WTC11 (cell line): Measurements from ENCODE around the gene ZBTB8B. TPM values are rescaled to one million over a fixed set of nuclear protein-coding genes. Genes with fewer than 3 reads are reported as not detected.

Source experiments
- ATAC-seq: fragments of 200-7000 bp; cut with Tn5 transposase; 2 replicates; pipeline ENCODE4 v1.10.0; 2021; ENCODE audit warnings: mild to moderate bottlenecking, moderate library complexity
- CTCF ChIA-PET: fragments of 300-600 bp; sonication (Branson Sonifier 250); formaldehyde crosslinking; loops from one replicate; lab custom pipeline; 2021; ENCODE audit warnings: antibody characterized with exemption; lab: Charles Lee
- POLR2A ChIA-PET: fragments of 350-600 bp; sonication (Branson Sonifier 250); formaldehyde crosslinking; loops from one replicate; lab custom pipeline; 2021; ENCODE audit warnings: antibody characterized with exemption; lab: Charles Lee
- DNase-seq: peaks from one replicate; pipeline ENCODE4 v3.0.0; 2021; ENCODE audit warnings: low spot score
- H3K27ac Mint-ChIP-seq: 2 replicates; pipeline ENCODE4 v1.8.0; 2021; ENCODE audit warnings: mixed read lengths
- H3K27me3 Mint-ChIP-seq: 2 replicates; pipeline ENCODE4 v1.8.0; 2021; ENCODE audit warnings: low read depth, mild to moderate bottlenecking, moderate library complexity, mixed read lengths
- H3K36me3 Mint-ChIP-seq: 2 replicates; pipeline ENCODE4 v1.8.0; 2021; ENCODE audit warnings: mixed read lengths
- H3K4me1 Mint-ChIP-seq: 2 replicates; pipeline ENCODE4 v1.8.0; 2022; ENCODE audit warnings: mixed read lengths
- H3K4me3 Mint-ChIP-seq: 2 replicates; pipeline ENCODE4 v1.8.0; 2021; ENCODE audit warnings: mild to moderate bottlenecking, moderate library complexity, mixed read lengths
- H3K9me3 Mint-ChIP-seq: 2 replicates; pipeline ENCODE4 v1.8.0; 2021; ENCODE audit warnings: mixed read lengths
- ATF1 ChIP-seq: sonication (generic); formaldehyde crosslinking; IDR thresholded peaks from 2 replicates; pipeline ENCODE4 v1.8.1; 2023; ENCODE audit warnings: mild to moderate bottlenecking, moderate library complexity, missing genetic modification reagents
- FOXJ3 ChIP-seq: sonication (generic); formaldehyde crosslinking; IDR thresholded peaks from 2 replicates; pipeline ENCODE4 v1.9.0; 2021; ENCODE audit warnings: missing genetic modification reagents, mild to moderate bottlenecking, borderline replicate concordance
- JUN ChIP-seq: sonication (generic); formaldehyde crosslinking; IDR thresholded peaks from 2 replicates; pipeline ENCODE4 v1.8.0; 2023; ENCODE audit warnings: mild to moderate bottlenecking, missing genetic modification reagents
- KAT7 ChIP-seq: sonication (generic); formaldehyde crosslinking; IDR thresholded peaks from 2 replicates; pipeline ENCODE4 v1.8.1; 2023; ENCODE audit warnings: missing genetic modification reagents, mild to moderate bottlenecking, borderline replicate concordance
- RORB ChIP-seq: fragments of 250-450 bp; sonication (Bioruptor Pico); IDR thresholded peaks from 2 replicates; pipeline ENCODE4 v1.9.0; 2021; ENCODE audit warnings: mild to moderate bottlenecking
- SMAD3 ChIP-seq: sonication (generic); formaldehyde crosslinking; IDR thresholded peaks from 2 replicates; pipeline ENCODE4 v1.8.0; 2022; ENCODE audit warnings: missing genetic modification reagents, mild to moderate bottlenecking, borderline replicate concordance
- TCF7 ChIP-seq: sonication (generic); formaldehyde crosslinking; IDR thresholded peaks from 2 replicates; pipeline ENCODE4 v1.8.0; 2022; ENCODE audit warnings: mild to moderate bottlenecking, low read depth, missing genetic modification reagents, moderate library complexity
- TP53 ChIP-seq: sonication (generic); formaldehyde crosslinking; IDR thresholded peaks from 2 replicates; pipeline ENCODE4 v1.8.1; 2023; ENCODE audit warnings: mild to moderate bottlenecking, missing genetic modification reagents
- ZNF138 ChIP-seq: sonication (generic); formaldehyde crosslinking; conservative IDR thresholded peaks from 2 replicates; pipeline ENCODE4 v1.8.1; 2022; ENCODE audit warnings: mild to moderate bottlenecking, moderate library complexity, missing genetic modification reagents
- ZNF263 ChIP-seq: sonication (generic); formaldehyde crosslinking; IDR thresholded peaks from 2 replicates; pipeline ENCODE4 v1.8.1; 2022; ENCODE audit warnings: low read depth, mild to moderate bottlenecking, moderate library complexity, missing genetic modification reagents
- ZNF423 ChIP-seq: fragments of 250-450 bp; sonication (Bioruptor Pico); IDR thresholded peaks from 2 replicates; pipeline ENCODE4 v2.1.2; 2022; ENCODE audit warnings: mild to moderate bottlenecking, moderate library complexity
- total RNA-seq: library from RNA; stranded (reverse); gene quantifications from 3 replicates; pipeline ENCODE4 v1.2.3, GENCODE V29; 2021
- TF ChIP-seq, protein P1 (sequence below): sonication (generic); formaldehyde crosslinking; IDR thresholded peaks from 2 replicates; pipeline ENCODE4 v1.8.1; 2023; ENCODE audit warnings: mild to moderate bottlenecking, missing genetic modification reagents, borderline replicate concordance
- TF ChIP-seq, protein P2 (sequence below): sonication (generic); formaldehyde crosslinking; IDR thresholded peaks from 2 replicates; pipeline ENCODE4 v1.8.1; 2023; ENCODE audit warnings: mild to moderate bottlenecking, missing genetic modification reagents
- TF ChIP-seq, protein P3 (sequence below): fragments of 250-450 bp; sonication (Bioruptor Pico); IDR thresholded peaks from 2 replicates; pipeline ENCODE4 v1.9.0; 2021; ENCODE audit warnings: mild to moderate bottlenecking, borderline replicate concordance
- TF ChIP-seq, protein P4 (sequence below): sonication (generic); formaldehyde crosslinking; IDR thresholded peaks from 2 replicates; pipeline ENCODE4 v1.8.1; 2023; ENCODE audit warnings: mild to moderate bottlenecking, missing genetic modification reagents, moderate library complexity
- TF ChIP-seq, protein P5 (sequence below): sonication (generic); formaldehyde crosslinking; IDR thresholded peaks from 2 replicates; pipeline ENCODE4 v1.8.0; 2022; ENCODE audit warnings: mild to moderate bottlenecking, missing genetic modification reagents

ZBTB8B gene
- total RNA-seq, 1 experiment from 2014 or later: 2.7 TPM

DNA sequence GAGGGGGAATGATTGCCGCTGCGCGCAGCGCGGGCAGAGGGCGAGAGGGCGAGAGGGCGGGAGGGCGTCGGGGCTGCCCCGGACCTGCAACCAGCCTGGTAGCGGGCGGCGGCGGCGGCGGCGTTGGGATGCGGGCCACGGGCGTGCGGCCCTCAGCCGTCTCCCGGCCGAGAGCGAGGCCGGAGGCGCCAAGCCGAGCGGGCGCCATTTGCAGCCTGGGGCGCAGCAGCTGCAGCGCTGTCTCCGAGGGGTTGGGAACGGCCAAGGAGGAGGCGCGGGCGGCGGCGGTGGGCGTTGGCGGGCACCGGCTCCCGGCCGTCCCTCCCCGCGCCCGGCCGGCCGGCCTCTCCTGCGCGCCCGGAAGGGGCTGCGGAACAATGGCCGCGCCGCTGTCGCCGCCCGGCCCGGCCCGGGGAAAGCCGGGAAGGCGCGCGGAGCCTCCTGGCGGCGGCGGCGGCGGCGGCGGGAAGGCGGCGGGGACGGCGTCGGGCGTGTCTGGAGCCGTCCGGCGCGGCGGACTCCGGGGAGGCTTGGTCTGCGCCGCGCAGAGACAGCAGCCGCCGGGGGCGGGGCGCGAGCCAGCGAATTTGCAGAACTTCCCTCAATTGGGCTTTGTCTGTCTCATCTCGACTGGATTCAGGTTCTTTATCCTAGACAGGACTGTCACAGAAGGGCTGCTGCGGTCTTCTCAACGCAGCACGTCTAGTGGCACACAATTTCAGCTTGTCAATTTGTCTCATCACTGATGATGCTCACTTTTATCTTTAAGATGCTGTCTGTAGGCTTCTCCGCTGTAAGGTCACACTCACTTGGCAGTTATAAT lies 35.7 kb downstream of the ZBTB8B start (continued):
- TF ChIP-seq, protein P1, sequence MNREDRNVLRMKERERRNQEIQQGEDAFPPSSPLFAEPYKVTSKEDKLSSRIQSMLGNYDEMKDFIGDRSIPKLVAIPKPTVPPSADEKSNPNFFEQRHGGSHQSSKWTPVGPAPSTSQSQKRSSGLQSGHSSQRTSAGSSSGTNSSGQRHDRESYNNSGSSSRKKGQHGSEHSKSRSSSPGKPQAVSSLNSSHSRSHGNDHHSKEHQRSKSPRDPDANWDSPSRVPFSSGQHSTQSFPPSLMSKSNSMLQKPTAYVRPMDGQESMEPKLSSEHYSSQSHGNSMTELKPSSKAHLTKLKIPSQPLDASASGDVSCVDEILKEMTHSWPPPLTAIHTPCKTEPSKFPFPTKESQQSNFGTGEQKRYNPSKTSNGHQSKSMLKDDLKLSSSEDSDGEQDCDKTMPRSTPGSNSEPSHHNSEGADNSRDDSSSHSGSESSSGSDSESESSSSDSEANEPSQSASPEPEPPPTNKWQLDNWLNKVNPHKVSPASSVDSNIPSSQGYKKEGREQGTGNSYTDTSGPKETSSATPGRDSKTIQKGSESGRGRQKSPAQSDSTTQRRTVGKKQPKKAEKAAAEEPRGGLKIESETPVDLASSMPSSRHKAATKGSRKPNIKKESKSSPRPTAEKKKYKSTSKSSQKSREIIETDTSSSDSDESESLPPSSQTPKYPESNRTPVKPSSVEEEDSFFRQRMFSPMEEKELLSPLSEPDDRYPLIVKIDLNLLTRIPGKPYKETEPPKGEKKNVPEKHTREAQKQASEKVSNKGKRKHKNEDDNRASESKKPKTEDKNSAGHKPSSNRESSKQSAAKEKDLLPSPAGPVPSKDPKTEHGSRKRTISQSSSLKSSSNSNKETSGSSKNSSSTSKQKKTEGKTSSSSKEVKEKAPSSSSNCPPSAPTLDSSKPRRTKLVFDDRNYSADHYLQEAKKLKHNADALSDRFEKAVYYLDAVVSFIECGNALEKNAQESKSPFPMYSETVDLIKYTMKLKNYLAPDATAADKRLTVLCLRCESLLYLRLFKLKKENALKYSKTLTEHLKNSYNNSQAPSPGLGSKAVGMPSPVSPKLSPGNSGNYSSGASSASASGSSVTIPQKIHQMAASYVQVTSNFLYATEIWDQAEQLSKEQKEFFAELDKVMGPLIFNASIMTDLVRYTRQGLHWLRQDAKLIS: no peak
- TF ChIP-seq TCF7 (CRISPR knock-in tag): no peak

DNA sequence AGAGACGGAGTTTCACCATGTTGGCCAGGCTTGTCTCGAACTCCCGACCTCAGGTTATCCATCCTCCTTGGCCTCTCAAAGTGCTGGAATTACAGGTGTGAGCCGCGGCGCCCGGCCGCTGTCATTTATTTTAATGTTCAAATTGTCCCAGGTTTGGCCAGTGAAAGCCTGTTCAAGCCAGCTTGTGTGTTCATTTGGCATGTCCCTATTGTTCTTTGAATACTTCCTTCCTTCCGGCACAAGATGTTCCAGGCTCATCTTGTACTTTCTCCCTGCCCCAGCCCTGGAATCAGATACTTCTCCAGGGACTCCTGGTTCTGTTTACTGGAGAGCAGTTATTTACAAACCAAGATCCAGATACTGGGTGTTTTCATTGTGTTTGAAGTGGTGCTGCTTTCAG lies 37.0 kb downstream of the ZBTB8B start:
- peaks cover 4% of the 10 kb centered on the region for H3K9me3 Mint-ChIP-seq
- POLR2A ChIA-PET: no interaction called here
- TF ChIP-seq ATF1: no peak
- TF ChIP-seq, all 79 proteins: peak for 0
- H3K27ac Mint-ChIP-seq: no peak overlapping the region
- peaks cover 12% of the 10 kb centered on the region for H3K4me1 Mint-ChIP-seq
- ATAC-seq (no peak), DNase-seq (no peak)
- H3K36me3 Mint-ChIP-seq: no peaks in the 10 kb centered on the region
- CTCF ChIA-PET: interaction anchor here (1.6 kb wide), 1 partner anchor 19 kb away, joined by 7 read pairs; no protein-coding TSS in a partner anchor
- H3K4me3 Mint-ChIP-seq: peak overlapping the region; percentile 43
- no peaks in the 10 kb centered on the region for H3K27me3 Mint-ChIP-seq

DNA sequence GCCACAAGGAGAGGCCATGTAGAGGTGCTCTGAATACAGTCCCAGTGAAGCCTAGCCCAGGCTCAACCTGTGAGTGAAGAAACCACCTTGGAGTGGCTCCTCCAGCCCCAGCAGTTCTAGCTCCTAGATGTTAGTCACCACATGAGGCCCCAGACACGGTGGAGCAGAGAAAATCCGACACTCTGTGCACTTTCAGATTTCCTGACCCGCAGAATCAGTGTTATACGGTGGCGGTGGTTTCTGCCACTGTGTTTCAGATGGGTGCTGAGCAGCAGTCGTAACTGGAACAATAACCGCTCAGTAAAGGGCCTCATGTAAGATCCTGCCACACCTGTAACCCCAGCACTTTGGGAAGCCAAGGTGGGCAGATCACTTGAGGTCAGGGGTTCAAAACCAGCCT lies 38.3 kb downstream of the ZBTB8B start:
- POLR2A ChIA-PET: no interaction called here
- CTCF ChIA-PET: interaction anchor here (0.6 kb wide), 1 partner anchor 19 kb away, joined by 3 read pairs; no protein-coding TSS in a partner anchor
- TF ChIP-seq TP53 (CRISPR knock-in tag): no peak
- no peak for TF ChIP-seq JUN

DNA sequence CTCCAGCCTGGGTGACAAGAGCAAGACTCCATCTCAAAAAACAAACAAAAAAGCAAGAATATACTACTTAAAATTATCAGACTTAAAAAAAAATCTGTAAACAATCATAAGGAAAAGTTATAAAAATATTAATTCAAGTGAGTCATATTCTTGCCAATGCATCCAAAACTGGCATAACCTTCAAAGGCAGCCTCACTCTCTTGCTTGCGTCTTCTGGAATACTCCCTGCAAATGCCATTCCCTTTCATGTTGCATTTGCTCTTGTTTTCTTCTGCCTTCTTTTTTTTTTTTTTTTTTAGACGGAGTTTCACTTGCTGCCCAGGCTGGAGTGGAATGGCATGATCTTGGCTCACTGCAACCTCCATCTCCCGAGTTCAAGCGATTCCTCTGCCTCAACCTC lies 42.1 kb downstream of the ZBTB8B start:
- peaks cover 4% of the 10 kb centered on the region for H3K9me3 Mint-ChIP-seq
- no peaks in the 10 kb centered on the region for H3K4me1 Mint-ChIP-seq
- no peaks in the 10 kb centered on the region; the same call in 1 of the 2 replicates for H3K27me3 Mint-ChIP-seq
- H3K4me3 Mint-ChIP-seq: no peak overlapping the region
- ChIA-PET POLR2A (interaction anchor here (0.7 kb wide), 1 partner anchor 182 kb away, joined by 3 read pairs; no protein-coding TSS in a partner anchor), CTCF (interaction anchor here (0.6 kb wide), 1 partner anchor 13 kb away, joined by 3 read pairs; no protein-coding TSS in a partner anchor)
- no peak for ATAC-seq
- H3K36me3 Mint-ChIP-seq: no peaks in the 10 kb centered on the region
- no peak overlapping the region for H3K27ac Mint-ChIP-seq
- DNase-seq: no peak
- TF ChIP-seq FOXJ3 (CRISPR knock-in tag): no peak
- TF ChIP-seq SMAD3 (CRISPR knock-in tag): no peak
- TF ChIP-seq, protein P2, sequence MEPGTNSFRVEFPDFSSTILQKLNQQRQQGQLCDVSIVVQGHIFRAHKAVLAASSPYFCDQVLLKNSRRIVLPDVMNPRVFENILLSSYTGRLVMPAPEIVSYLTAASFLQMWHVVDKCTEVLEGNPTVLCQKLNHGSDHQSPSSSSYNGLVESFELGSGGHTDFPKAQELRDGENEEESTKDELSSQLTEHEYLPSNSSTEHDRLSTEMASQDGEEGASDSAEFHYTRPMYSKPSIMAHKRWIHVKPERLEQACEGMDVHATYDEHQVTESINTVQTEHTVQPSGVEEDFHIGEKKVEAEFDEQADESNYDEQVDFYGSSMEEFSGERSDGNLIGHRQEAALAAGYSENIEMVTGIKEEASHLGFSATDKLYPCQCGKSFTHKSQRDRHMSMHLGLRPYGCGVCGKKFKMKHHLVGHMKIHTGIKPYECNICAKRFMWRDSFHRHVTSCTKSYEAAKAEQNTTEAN (CRISPR knock-in tag): no peak
- TF ChIP-seq, protein P3, sequence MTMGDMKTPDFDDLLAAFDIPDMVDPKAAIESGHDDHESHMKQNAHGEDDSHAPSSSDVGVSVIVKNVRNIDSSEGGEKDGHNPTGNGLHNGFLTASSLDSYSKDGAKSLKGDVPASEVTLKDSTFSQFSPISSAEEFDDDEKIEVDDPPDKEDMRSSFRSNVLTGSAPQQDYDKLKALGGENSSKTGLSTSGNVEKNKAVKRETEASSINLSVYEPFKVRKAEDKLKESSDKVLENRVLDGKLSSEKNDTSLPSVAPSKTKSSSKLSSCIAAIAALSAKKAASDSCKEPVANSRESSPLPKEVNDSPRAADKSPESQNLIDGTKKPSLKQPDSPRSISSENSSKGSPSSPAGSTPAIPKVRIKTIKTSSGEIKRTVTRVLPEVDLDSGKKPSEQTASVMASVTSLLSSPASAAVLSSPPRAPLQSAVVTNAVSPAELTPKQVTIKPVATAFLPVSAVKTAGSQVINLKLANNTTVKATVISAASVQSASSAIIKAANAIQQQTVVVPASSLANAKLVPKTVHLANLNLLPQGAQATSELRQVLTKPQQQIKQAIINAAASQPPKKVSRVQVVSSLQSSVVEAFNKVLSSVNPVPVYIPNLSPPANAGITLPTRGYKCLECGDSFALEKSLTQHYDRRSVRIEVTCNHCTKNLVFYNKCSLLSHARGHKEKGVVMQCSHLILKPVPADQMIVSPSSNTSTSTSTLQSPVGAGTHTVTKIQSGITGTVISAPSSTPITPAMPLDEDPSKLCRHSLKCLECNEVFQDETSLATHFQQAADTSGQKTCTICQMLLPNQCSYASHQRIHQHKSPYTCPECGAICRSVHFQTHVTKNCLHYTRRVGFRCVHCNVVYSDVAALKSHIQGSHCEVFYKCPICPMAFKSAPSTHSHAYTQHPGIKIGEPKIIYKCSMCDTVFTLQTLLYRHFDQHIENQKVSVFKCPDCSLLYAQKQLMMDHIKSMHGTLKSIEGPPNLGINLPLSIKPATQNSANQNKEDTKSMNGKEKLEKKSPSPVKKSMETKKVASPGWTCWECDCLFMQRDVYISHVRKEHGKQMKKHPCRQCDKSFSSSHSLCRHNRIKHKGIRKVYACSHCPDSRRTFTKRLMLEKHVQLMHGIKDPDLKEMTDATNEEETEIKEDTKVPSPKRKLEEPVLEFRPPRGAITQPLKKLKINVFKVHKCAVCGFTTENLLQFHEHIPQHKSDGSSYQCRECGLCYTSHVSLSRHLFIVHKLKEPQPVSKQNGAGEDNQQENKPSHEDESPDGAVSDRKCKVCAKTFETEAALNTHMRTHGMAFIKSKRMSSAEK: no peak
- TF ChIP-seq RORB (CRISPR knock-in tag): no peak
- no peak for TF ChIP-seq ZNF138 (CRISPR knock-in tag)
- TF ChIP-seq, protein P4, sequence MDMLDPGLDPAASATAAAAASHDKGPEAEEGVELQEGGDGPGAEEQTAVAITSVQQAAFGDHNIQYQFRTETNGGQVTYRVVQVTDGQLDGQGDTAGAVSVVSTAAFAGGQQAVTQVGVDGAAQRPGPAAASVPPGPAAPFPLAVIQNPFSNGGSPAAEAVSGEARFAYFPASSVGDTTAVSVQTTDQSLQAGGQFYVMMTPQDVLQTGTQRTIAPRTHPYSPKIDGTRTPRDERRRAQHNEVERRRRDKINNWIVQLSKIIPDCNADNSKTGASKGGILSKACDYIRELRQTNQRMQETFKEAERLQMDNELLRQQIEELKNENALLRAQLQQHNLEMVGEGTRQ (CRISPR knock-in tag): no peak
- TF ChIP-seq ZNF423 (CRISPR knock-in tag): no peak
- TF ChIP-seq KAT7 (CRISPR knock-in tag): no peak
- no peak for TF ChIP-seq JUN
- TF ChIP-seq, protein P5, sequence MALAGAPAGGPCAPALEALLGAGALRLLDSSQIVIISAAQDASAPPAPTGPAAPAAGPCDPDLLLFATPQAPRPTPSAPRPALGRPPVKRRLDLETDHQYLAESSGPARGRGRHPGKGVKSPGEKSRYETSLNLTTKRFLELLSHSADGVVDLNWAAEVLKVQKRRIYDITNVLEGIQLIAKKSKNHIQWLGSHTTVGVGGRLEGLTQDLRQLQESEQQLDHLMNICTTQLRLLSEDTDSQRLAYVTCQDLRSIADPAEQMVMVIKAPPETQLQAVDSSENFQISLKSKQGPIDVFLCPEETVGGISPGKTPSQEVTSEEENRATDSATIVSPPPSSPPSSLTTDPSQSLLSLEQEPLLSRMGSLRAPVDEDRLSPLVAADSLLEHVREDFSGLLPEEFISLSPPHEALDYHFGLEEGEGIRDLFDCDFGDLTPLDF (CRISPR knock-in tag): no peak
- no peak for TF ChIP-seq ZNF263

More for the DNA sequence above, 38.3 kb downstream of the ZBTB8B start:
- no peak for DNase-seq
- Mint-ChIP-seq H3K4me3 (no peak overlapping the region), H3K27me3 (no peaks in the 10 kb centered on the region), H3K4me1 (peaks cover 12% of the 10 kb centered on the region), H3K36me3 (no peaks in the 10 kb centered on the region), H3K9me3 (peaks cover 4% of the 10 kb centered on the region), H3K27ac (no peak overlapping the region)
- no peak for ATAC-seq
